Measurements from ENCODE around the gene SOX6. TPM values are rescaled to one million over a fixed set of nuclear protein-coding genes. Genes with fewer than 3 reads are reported as not detected.
"Not testable (repeated sequence)": the region's sequence is repeated elsewhere in the genome, so short reads cannot be mapped to it uniquely, and the experiment has no call there.

Gene SOX6
- total RNA-seq, 1 donor from 2014 or later, result 1.4 TPM

DNA sequence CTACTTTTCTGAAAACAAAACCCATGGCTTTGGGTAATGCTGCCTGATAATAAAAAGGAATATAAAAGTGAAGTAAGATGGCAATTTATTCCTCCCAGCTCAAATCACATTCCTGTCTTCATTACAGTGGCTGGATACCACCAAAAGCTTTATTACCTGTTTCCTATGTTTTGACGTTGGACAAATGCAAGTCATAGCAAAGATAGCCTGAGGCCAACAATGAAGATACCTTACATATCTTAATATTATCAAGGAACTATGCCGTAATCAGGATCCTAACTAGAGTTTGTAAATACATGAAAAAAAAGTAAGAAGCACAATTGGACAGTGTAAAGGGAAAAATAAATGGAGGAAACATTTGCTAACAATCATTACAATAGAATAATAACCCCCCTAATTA lies 202.4 kb downstream of the SOX6 start:
- TF ChIP-seq, protein P1, sequence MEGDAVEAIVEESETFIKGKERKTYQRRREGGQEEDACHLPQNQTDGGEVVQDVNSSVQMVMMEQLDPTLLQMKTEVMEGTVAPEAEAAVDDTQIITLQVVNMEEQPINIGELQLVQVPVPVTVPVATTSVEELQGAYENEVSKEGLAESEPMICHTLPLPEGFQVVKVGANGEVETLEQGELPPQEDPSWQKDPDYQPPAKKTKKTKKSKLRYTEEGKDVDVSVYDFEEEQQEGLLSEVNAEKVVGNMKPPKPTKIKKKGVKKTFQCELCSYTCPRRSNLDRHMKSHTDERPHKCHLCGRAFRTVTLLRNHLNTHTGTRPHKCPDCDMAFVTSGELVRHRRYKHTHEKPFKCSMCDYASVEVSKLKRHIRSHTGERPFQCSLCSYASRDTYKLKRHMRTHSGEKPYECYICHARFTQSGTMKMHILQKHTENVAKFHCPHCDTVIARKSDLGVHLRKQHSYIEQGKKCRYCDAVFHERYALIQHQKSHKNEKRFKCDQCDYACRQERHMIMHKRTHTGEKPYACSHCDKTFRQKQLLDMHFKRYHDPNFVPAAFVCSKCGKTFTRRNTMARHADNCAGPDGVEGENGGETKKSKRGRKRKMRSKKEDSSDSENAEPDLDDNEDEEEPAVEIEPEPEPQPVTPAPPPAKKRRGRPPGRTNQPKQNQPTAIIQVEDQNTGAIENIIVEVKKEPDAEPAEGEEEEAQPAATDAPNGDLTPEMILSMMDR (IDR thresholded peaks at IDR 0.05; ENCODE audit: partially characterized antibody, unreplicated experiment), result no peak
- Mint-ChIP-seq H3K36me3 (ENCODE audit: unreplicated experiment) (no peaks in the 10 kb centered on the region), H3K27me3 (ENCODE audit: unreplicated experiment) (no peaks in the 10 kb centered on the region), H3K4me3 (ENCODE audit: unreplicated experiment) (no peak overlapping the region), H3K9me3 (ENCODE audit: unreplicated experiment) (no peaks in the 10 kb centered on the region), H3K4me1 (ENCODE audit: low read depth, unreplicated experiment) (peaks cover 2% of the 10 kb centered on the region), H3K27ac (ENCODE audit: unreplicated experiment) (no peak overlapping the region)
- no peak for DNase-seq

DNA sequence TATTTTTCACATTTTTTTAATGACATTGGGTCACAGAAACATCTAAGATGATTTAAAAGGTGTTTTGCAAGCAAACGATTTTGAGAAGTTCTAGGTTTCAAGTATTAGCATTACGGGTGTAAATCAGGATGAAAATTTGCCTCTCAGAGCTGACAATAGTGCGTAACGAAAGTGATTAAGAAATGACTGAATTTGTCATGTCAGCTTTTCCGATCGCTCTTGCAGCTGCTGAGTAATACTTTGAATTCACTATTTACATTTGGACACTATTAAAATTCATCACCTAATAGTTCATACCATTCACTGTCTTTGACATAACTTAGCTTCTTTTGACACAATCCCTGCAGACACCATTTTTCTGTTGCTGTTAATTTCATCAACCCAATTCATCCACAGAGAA lies 205.2 kb downstream of the SOX6 start:
- TF ChIP-seq, protein P1 (IDR thresholded peaks at IDR 0.05; ENCODE audit: partially characterized antibody, unreplicated experiment), result no peak
- no peaks in the 10 kb centered on the region for H3K27me3 Mint-ChIP-seq (ENCODE audit: unreplicated experiment)
- H3K4me3 Mint-ChIP-seq (ENCODE audit: unreplicated experiment), result no peak overlapping the region
- no peak overlapping the region for H3K27ac Mint-ChIP-seq (ENCODE audit: unreplicated experiment)
- no peak for DNase-seq
- H3K4me1 Mint-ChIP-seq (ENCODE audit: low read depth, unreplicated experiment), result peaks cover 12% of the 10 kb centered on the region
- H3K9me3 Mint-ChIP-seq (ENCODE audit: unreplicated experiment), result no peaks in the 10 kb centered on the region
- H3K36me3 Mint-ChIP-seq (ENCODE audit: unreplicated experiment), result no peaks in the 10 kb centered on the region

DNA sequence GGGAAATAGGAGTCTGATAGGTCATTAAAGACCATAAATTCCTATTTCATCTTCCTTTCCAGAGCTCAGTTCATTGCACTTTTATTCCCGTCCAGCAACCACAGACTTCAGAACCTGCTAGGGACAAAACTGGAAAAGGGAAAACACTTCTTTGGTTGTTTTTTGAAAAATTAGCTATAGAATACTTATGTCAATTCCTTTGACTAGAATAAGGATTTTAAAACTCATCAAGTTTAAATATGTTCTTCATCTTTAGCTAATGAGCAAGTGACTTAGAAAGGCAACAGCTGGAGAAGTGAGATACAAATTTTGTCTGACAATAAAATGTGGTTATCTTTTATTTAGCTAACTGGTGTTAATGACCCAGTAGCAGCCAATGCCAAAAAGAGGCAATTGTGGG lies 206.9 kb downstream of the SOX6 start:
- no peaks in the 10 kb centered on the region for H3K9me3 Mint-ChIP-seq (ENCODE audit: unreplicated experiment)
- TF ChIP-seq, protein P1 (IDR thresholded peaks at IDR 0.05; ENCODE audit: partially characterized antibody, unreplicated experiment), result no peak
- H3K36me3 Mint-ChIP-seq (ENCODE audit: unreplicated experiment), result no peaks in the 10 kb centered on the region
- no peak for DNase-seq
- no peak overlapping the region for H3K4me3 Mint-ChIP-seq (ENCODE audit: unreplicated experiment)
- H3K27me3 Mint-ChIP-seq (ENCODE audit: unreplicated experiment), result no peaks in the 10 kb centered on the region
- H3K27ac Mint-ChIP-seq (ENCODE audit: unreplicated experiment), result no peak overlapping the region
- H3K4me1 Mint-ChIP-seq (ENCODE audit: low read depth, unreplicated experiment), result peaks cover 12% of the 10 kb centered on the region

DNA sequence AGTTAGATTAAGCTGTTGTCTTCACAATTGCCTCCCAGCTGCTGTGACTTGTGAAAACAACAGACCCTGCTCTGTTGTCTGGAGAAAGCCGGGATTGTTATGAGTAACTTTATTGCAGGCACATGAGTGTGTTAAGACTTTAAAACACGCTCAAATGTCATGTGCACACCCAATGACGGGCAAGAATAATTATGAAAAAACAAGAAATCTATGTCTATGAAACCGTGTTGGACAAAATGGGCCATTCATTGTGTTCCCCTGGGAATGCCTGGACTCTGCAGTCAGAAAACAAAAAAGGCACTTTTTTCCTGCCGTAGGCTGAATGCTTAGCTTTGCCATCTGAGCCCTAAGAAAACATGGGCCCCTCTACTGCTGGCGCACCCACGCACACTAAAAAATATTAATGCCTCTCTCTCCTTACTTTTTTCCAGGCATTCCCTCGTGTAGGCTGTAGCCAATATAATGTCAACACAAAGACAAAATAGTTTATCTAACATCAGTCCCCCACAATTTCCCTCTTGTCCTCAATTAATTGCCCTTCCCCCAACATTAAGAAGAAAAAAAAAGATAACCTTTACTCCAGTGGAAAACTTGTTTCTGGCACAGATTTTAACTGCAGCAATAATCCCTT lies 207.9 kb downstream of the SOX6 start:
- no peak for DNase-seq

DNA sequence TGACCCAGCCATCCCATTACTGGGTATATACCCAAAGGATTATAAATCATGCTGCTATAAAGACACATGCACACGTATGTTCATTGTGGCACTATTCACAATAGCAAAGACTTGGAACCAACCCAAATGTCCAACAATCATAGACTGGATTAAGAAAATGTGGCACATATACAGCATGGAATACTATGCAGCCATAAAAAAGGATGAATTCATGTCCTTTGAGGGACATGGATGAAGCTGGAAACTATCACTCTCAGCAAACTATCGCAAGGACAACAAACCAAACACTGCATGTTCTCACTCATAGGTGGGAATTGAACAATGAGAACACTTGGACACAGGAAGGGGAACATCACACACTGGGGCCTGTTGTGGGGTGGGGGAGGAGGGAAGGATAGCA lies 209.4 kb downstream of the SOX6 start:
- not testable (repeated sequence) for H3K4me3 Mint-ChIP-seq (ENCODE audit: unreplicated experiment); H3K27me3 Mint-ChIP-seq (ENCODE audit: unreplicated experiment); DNase-seq; H3K36me3 Mint-ChIP-seq (ENCODE audit: unreplicated experiment); H3K27ac Mint-ChIP-seq (ENCODE audit: unreplicated experiment); H3K9me3 Mint-ChIP-seq (ENCODE audit: unreplicated experiment)
- peaks cover 12% of the 10 kb centered on the region for H3K4me1 Mint-ChIP-seq (ENCODE audit: low read depth, unreplicated experiment)

More for the DNA sequence above, 207.9 kb downstream of the SOX6 start:
- H3K27ac Mint-ChIP-seq (ENCODE audit: unreplicated experiment), result peak overlapping the region; percentile 34
- H3K4me1 Mint-ChIP-seq (ENCODE audit: low read depth, unreplicated experiment), result peaks cover 12% of the 10 kb centered on the region
- H3K27me3 Mint-ChIP-seq (ENCODE audit: unreplicated experiment), result no peaks in the 10 kb centered on the region
- TF ChIP-seq, protein P1 (IDR thresholded peaks at IDR 0.05; ENCODE audit: partially characterized antibody, unreplicated experiment), result no peak
- H3K4me3 Mint-ChIP-seq (ENCODE audit: unreplicated experiment), result no peak overlapping the region
- H3K9me3 Mint-ChIP-seq (ENCODE audit: unreplicated experiment), result peaks cover 2% of the 10 kb centered on the region
- H3K36me3 Mint-ChIP-seq (ENCODE audit: unreplicated experiment), result no peaks in the 10 kb centered on the region

DNA sequence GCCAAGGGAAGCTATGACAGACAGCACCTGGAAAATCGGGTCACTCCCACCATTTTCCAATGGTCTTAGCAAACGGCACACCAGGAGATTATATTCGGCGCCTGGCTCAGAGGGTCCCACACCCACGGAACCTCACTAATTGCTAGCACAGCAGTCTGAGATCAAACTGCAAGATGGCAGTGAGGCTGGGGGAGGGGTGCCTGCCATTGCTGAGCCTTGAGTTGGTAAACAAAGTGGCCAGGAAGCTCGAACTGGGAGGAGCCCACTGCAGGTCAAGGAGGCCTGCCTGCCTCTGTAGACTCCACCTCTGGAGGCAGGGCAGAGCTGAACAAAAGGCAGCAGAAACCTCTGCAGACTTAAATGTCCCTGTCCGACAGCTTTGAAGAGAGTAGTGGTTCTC lies 214.7 kb downstream of the SOX6 start:
- DNase-seq; H3K27ac Mint-ChIP-seq (ENCODE audit: unreplicated experiment); H3K9me3 Mint-ChIP-seq (ENCODE audit: unreplicated experiment); H3K4me1 Mint-ChIP-seq (ENCODE audit: low read depth, unreplicated experiment); H3K36me3 Mint-ChIP-seq (ENCODE audit: unreplicated experiment); H3K27me3 Mint-ChIP-seq (ENCODE audit: unreplicated experiment); H3K4me3 Mint-ChIP-seq (ENCODE audit: unreplicated experiment): not testable (repeated sequence)

DNA sequence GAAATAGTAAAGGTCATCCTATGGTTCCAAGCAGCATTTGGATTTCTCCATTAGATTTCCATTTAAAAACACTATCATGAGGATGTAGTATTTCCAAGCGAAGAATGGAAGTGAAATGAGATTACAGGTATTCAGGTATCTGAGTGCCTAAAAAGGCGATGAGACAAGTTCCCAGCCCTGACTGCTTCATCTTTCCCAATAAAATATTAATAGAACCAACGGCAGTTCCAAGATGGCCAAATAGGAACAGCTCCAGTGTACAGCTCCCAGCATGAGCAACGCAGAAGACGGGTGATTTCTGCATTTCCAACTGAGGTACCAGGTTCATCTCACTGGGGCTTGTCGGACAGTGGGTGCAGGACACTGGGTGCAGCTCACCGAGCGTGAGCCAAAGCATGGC lies 215.2 kb downstream of the SOX6 start:
- not testable (repeated sequence) for DNase-seq; H3K4me1 Mint-ChIP-seq (ENCODE audit: low read depth, unreplicated experiment)

More for the DNA sequence above, 215.2 kb downstream of the SOX6 start:
- H3K36me3 Mint-ChIP-seq (ENCODE audit: unreplicated experiment); H3K27me3 Mint-ChIP-seq (ENCODE audit: unreplicated experiment); H3K9me3 Mint-ChIP-seq (ENCODE audit: unreplicated experiment); H3K27ac Mint-ChIP-seq (ENCODE audit: unreplicated experiment); H3K4me3 Mint-ChIP-seq (ENCODE audit: unreplicated experiment): not testable (repeated sequence)
